H1 (cell line): Measurements from ENCODE around the gene SIRT6. TPM values are rescaled to one million over a fixed set of nuclear protein-coding genes. Genes with fewer than 3 reads are reported as not detected.

Experiments
- CHD7 ChIP-seq: fragments of 300-600 bp; sonication (generic); IDR thresholded peaks from 2 replicates; pipeline ENCODE4 v1.7.1; 2012; ENCODE audit warnings: low read length, moderate library complexity, mild to moderate bottlenecking, inconsistent platforms; ENCODE audit not compliant: insufficient replicate concordance
- CREB1 ChIP-seq: IDR thresholded peaks from 2 replicates; pipeline ENCODE4 v1.6.1; 2012; ENCODE audit warnings: inconsistent platforms
- MAFK ChIP-seq: IDR thresholded peaks from 2 replicates; pipeline ENCODE4 v1.6.1; 2012; ENCODE audit warnings: low read depth, mild to moderate bottlenecking, improper control_type of control experiment, low read length
- MAX ChIP-seq: IDR thresholded peaks from 2 replicates; pipeline ENCODE4 v1.6.1; 2012; ENCODE audit warnings: inconsistent platforms
- SIN3A ChIP-seq, 2 experiments: IDR thresholded peaks in 1 of 2; conservative IDR thresholded peaks in 1 of 2; 2 replicates each; pipeline ENCODE4 v1.6.1; 2011 to 2012; ENCODE audit warnings: low read length in 2 of 2, improper control_type of control experiment in 1 of 2, low read depth in 1 of 2, mild to moderate bottlenecking in 1 of 2
- SP4 ChIP-seq: IDR thresholded peaks from 2 replicates; pipeline ENCODE4 v1.6.1; 2012; ENCODE audit warnings: low read length, inconsistent platforms
- SUZ12 ChIP-seq: fragments of 200-600 bp; sonication (generic); IDR thresholded peaks from 2 replicates; pipeline ENCODE4 v1.6.1; 2012; ENCODE audit warnings: mild to moderate bottlenecking, inconsistent platforms, low read length, moderate library complexity, mixed read lengths
- polyA plus RNA-seq, 7 experiments: library from polyadenylated mRNA; depleted of rRNA in 3 of 7; stranded (reverse) in 5 of 7; unstranded in 2 of 7; fragments of >200 nt in 5 of 7; fragments of 200-250 nt in 2 of 7; gene quantifications; 1 replicate in 5 of 7; 2 replicates in 1 of 7; 4 replicates in 1 of 7; pipeline versions ENCODE4 v1.2.1 to v1.2.3, GENCODE V29; 2011 to 2013; ENCODE audit warnings: missing spikeins in 2 of 7, mixed read lengths in 2 of 7
- total RNA-seq: library from RNA; stranded (reverse); fragmentation: NEBNext Ultra II Directional; extraction: Animal tissue kit (Norgen Biotek cat#: 25700); gene quantifications from 2 replicates; pipeline ENCODE4 v1.2.1, GENCODE V29; 2021

Gene SIRT6
- total and polyA plus RNA-seq, 2 of the 8 experiments (the other 6 are each of a cell fraction or from before 2014, with no cell fraction given) = 25.2 to 27.0 TPM

GRCh38 chr19:4172861-4173473, 9.4 kb downstream of the SIRT6 start (continued):
- TF ChIP-seq CHD7 (no peak), SUZ12 (no peak), CREB1 (0 out of 2 replicates have a peak, but pooled peaks have one; percentile 38), MAFK (no peak), SP4 (no peak), MAX (peak; percentile 77), SIN3A (conservative IDR thresholded peaks at IDR 0.05 in 1 of 2, IDR thresholded peaks at IDR 0.05 in 1 of 2; ENCODE audit: low read depth in 1 of 2, low read length in 2 of 2) (peak; percentile 85 to 97; a peak in 3 of 4 replicates)
